Stimulated activated CD8-positive, alpha-beta memory T cell treated with anti-CD3 and anti-CD28 coated beads, Interleukin-4, amount 100 ng/mL, for 1 hour (primary cell): ENCODE results near the gene SNCB.
"Not testable (repeated sequence)": the region's sequence is repeated elsewhere in the genome, so short reads cannot be mapped to it uniquely, and the experiment has no call there.

Experiments used
- DNase-seq, 2 donors: peaks; one replicate each; pipeline ENCODE4 v3.0.0-alpha.2; 2020; ENCODE audit warnings: low read depth in 2 of 2, low spot score in 1 of 2

SNCB gene

GRCh38 chr5:176601901-176602482 is 28.3 kb downstream of the SNCB start:
- DNase-seq, result no peak

- DNase-seq, result not testable (repeated sequence)
These were observed 30.4 kb downstream of the SNCB start for GRCh38 chr5:176599749-176600430.

DNA sequence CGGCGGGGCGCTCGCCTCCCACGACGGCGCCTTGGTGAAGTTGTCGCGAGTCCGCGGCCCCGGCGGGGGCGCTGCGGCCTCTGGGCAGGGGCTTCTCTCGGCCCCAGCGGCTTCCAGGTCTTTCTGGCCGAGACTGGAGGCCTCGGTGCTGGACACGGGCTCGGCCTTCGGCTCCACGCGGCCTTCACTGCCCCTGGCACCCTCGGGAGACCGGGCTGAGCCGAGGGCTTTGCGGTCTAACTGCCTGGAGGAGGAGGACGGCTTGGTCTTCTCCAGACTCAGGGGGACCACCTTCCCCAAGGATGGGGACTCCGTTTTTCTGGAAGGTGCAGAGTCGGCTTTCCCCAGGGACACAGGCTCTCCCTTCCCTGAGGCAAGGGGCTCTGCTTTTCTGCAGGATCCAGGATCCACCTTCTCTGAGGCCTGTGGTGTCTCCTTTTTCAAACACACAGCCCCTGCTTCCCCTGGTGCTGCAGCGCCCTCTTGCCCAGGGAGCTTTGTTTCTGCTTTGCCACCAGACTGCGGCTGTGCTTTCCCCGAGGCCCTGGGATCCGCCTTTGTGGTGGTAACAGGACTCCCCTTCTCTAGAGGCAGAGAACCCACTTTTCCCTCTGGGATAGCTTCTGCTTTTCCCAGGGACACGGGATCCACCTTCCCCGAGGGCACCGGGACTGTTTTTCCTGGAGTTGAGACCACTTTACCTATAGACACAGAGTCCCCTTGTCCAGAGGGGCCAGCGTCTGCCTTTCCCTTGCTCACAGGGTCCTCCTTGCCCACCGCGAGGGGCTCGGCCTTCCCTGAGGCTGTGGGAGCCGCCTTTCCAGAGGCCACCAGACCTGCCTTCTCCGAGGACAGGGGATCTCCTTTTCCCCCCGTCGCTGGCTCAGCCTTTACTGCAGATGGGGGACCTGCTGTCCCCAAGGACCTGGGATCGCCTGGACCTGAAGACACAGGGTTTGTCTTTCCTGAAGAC is 32.6 kb downstream of the SNCB start:
- DNase-seq, result no peak

DNA sequence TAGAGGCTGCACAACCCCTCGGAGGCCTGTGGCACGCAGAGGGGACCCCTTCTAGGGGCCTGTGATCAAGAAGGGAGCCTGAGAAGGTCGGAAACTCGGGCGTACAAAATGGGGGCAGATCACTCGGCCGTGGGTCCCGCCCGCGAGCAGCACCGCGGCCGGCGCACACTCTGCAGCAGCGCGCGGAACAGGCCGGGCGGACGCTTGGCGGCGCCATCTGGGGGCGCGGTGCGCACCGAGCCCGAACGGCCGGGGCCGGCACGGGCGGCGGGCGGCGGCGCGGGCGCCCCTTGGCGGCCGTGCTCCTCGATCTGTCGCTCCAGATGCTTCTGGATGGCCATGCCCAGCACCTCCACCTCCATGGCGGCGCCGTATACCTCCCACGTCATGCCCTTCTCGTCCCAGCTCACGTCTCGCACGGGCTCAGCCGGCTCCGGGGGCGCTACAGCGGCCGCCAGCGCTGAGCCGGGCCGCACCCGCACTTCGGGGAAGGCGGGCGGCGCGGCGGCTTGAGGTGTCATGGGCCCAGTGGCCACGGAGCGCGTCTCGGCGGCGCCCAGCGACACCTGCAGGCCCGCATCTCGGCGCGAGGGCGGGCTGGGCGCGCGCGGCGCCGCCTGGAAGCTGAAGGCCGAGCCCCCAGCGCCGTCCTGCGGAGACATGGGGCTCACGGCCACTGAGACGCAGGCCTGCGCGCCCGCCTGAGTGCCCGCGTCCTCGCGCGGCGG is 33.5 kb downstream of the SNCB start:
- peak; percentile 15 to 40 for DNase-seq

DNA sequence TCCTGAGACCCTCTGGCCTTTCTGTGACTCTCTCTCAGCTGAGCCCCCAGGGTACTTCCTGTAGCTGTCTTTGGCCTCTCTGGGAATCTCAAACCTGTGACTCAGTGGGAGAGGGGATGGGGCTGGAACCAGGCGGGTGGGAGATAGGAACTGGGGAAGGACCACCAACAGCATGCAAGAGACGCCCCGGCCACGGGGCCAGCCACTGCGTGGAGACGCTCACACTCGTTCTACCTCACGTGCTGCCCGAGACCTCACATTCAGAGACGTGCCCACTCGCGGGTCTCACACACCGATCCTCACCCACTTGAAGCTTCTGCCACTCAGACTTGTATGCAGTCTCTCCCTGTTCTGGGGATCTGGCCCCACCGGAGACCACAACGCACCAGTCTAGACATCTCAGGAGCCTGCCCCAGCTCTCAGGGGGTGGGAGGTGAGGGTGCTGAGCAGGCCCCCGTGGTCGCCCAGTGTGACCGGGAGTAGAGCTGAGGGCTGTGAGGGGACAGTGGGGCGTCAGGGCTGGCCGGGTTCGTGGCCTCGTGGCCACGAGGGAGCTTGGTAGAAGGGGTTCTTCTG is 34.2 kb downstream of the SNCB start:
- no peak for DNase-seq

GRCh38 chr5:176595386-176595943 is 34.9 kb downstream of the SNCB start:
- DNase-seq, result no peak

GRCh38 chr5:176594554-176594953 is 35.8 kb downstream of the SNCB start:
- DNase-seq, result no peak

- DNase-seq, result no peak
These were observed 37.0 kb downstream of the SNCB start for GRCh38 chr5:176593273-176593869.

GRCh38 chr5:176592573-176592972 is 37.8 kb downstream of the SNCB start:
- no peak for DNase-seq

GRCh38 chr5:176591667-176592066 is 38.7 kb downstream of the SNCB start:
- not testable (repeated sequence) for DNase-seq

DNA sequence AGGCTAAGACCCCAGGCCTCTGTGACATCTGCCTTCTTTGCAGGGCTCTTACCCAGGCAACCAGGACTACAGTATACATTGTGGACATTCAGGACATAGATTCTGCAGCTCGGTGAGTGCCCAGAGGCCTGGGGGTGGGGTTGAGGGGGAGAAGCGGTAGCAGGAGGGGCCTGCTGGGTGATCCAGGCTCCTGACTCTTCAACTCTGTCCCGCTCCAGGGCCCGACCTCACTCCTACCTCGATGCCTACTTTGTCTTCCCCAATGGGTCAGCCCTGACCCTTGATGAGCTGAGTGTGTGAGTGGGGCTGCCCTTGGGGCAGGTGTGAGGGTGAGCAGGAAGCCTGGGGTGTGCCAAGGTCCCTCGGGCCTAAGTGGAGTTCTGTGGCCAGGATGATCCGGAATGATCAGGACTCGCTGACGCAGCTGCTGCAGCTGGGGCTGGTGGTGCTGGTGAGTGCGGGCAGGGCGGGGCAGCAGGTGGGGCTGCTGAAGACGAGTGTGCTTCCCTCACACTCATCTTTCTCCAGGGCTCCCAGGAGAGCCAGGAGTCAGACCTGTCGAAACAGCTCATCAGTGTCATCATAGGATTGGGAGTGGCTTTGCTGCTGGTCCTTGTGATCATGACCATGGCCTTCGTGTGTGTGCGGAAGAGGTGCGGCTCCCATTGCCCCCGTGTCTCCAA is 40.2 kb downstream of the SNCB start:
- no peak for DNase-seq

GRCh38 chr5:176589039-176589769 is 41.1 kb downstream of the SNCB start:
- DNase-seq, result no peak

- no peak for DNase-seq
These were observed 42.0 kb downstream of the SNCB start for GRCh38 chr5:176588297-176588696.

DNA sequence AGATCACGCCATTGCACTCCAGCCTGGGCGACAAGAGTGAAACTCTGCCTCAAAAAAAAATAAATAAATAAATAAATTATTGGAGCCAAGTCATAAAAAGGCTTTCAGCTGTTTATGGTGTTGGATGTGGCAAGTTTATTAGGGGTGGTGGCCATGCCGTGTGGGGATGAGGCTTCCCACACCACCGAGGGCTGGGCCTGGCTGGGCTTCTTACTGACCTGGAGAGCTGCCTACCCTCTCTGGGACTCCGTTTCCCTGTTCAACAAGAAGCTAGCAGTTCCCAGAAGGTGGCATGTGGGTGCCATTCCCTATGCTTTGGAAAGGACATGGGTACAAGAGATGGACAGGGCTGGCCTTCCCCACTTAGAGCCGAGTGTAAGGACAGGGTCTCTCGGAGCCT is 42.9 kb downstream of the SNCB start:
- DNase-seq, result no peak

- DNase-seq, result no peak
These were observed 47.3 kb downstream of the SNCB start for GRCh38 chr5:176583076-176583475.

GRCh38 chr5:176581361-176581760 is 49.0 kb downstream of the SNCB start:
- no peak for DNase-seq

DNA sequence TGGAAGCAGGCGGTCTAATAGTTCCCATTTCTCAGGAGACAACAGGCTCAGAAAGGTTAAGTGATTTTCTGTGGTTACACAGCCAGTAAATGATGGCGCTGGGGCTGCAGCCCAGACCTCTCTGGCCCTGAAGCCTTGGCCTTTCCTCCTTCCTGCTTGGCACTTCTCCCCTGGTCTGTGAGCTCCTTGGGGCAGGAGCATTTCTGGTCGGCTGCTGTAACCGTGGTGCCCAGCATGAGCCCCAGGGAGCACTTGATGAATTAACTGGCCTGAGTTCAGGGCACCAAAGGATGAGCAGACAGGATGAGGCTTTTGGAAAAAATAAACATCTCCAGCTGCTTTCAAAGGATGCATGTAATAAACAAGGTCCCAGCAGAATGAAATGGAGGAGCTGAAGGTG is 51.0 kb downstream of the SNCB start:
- DNase-seq, result no peak

GRCh38 chr5:176578391-176578808 is 51.9 kb downstream of the SNCB start:
- DNase-seq, result no peak
